Peyer's patch (tissue), 4 donors: Measurements from ENCODE around the gene COL27A1.

Experiments
- POLR2A ChIP-seq, 2 donors: fragments of 450-650 bp; IDR thresholded peaks; one replicate each; pipeline ENCODE4 v1.5.1; 2017; ENCODE audit warnings: antibody characterized with exemption in 2 of 2, mild to moderate bottlenecking in 2 of 2, moderate library complexity in 2 of 2
- TF ChIP-seq, protein P1 (sequence below), 6 experiments: fragments of 450-650 bp in 4 of 6; fragments of 200-600 bp in 2 of 6; sonication (generic) in 1 of 6; IDR thresholded peaks; one replicate each; pipeline ENCODE4 v1.5.1; 2017 to 2019; ENCODE audit warnings: antibody characterized with exemption in 6 of 6, mild to moderate bottlenecking in 3 of 6, moderate library complexity in 1 of 6

- TF ChIP-seq, protein P1, sequence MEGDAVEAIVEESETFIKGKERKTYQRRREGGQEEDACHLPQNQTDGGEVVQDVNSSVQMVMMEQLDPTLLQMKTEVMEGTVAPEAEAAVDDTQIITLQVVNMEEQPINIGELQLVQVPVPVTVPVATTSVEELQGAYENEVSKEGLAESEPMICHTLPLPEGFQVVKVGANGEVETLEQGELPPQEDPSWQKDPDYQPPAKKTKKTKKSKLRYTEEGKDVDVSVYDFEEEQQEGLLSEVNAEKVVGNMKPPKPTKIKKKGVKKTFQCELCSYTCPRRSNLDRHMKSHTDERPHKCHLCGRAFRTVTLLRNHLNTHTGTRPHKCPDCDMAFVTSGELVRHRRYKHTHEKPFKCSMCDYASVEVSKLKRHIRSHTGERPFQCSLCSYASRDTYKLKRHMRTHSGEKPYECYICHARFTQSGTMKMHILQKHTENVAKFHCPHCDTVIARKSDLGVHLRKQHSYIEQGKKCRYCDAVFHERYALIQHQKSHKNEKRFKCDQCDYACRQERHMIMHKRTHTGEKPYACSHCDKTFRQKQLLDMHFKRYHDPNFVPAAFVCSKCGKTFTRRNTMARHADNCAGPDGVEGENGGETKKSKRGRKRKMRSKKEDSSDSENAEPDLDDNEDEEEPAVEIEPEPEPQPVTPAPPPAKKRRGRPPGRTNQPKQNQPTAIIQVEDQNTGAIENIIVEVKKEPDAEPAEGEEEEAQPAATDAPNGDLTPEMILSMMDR (IDR thresholded peaks at IDR 0.05), result no peak
- TF ChIP-seq POLR2A (IDR thresholded peaks at IDR 0.05), result no peak
These were observed 60.7 kb downstream of the COL27A1 start for GRCh38 chr9:114216081-114216480.
